Measurements from ENCODE around the gene OTOP2. TPM values are rescaled to one million over a fixed set of nuclear protein-coding genes. Genes with fewer than 3 reads are reported as not detected.

The OTOP2 gene
- total RNA-seq, 2 experiments from 2014 or later, result not detected

DNA sequence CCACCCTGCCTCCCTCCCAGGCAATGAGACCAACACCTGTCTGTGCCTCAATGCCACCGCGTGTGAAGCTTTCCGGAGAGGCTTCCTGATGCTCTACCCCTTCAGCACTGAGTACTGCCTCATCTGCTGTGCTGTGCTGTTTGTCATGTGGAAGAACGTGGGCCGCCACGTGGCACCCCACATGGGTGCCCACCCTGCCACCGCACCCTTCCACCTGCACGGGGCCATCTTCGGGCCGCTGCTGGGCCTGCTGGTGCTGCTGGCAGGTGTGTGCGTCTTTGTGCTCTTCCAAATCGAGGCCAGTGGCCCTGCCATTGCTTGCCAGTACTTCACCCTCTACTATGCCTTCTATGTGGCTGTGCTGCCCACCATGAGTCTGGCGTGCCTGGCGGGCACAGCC is 22.6 kb downstream of the OTOP2 start:
- POLR2A ChIA-PET, result no interaction called here

DNA sequence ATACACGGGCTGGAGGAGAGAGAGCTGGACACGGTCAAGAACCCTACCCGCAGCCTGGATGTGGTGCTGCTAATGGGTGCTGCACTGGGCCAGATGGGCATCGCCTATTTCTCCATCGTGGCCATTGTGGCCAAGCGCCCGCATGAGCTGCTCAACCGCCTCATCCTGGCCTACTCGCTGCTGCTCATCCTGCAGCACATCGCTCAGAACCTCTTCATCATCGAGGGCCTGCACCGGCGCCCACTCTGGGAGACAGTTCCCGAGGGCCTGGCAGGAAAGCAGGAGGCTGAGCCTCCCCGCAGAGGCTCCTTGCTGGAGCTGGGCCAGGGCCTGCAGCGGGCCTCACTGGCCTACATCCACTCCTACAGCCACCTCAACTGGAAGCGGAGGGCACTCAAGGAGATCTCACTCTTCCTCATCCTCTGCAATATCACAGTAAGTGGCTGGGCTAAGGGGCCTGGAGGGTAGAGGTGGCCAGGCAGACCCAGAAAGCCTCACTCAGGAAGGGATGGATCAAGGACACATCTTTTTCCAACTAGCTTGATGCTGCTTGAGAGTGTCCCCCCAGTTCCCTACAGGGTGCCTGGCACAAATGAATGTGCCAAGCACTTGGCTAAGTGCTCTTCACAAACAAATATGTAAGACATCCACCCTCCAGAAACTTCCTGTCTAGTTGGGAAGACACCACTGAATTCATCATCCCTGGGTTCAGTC is 23.1 kb downstream of the OTOP2 start:
- no peak for TF ChIP-seq EZH2phosphoT487 (IDR thresholded peaks at IDR 0.05; ENCODE audit: borderline replicate concordance, low read depth, low read length)
- TF ChIP-seq, protein P1, sequence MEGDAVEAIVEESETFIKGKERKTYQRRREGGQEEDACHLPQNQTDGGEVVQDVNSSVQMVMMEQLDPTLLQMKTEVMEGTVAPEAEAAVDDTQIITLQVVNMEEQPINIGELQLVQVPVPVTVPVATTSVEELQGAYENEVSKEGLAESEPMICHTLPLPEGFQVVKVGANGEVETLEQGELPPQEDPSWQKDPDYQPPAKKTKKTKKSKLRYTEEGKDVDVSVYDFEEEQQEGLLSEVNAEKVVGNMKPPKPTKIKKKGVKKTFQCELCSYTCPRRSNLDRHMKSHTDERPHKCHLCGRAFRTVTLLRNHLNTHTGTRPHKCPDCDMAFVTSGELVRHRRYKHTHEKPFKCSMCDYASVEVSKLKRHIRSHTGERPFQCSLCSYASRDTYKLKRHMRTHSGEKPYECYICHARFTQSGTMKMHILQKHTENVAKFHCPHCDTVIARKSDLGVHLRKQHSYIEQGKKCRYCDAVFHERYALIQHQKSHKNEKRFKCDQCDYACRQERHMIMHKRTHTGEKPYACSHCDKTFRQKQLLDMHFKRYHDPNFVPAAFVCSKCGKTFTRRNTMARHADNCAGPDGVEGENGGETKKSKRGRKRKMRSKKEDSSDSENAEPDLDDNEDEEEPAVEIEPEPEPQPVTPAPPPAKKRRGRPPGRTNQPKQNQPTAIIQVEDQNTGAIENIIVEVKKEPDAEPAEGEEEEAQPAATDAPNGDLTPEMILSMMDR (conservative IDR thresholded peaks at IDR 0.05; ENCODE audit: low read length), result no peak
- POLR2A ChIA-PET, result no interaction called here
- intact Hi-C loops (cut with micrococcal nuclease; ENCODE audit: unreplicated experiment), result no loop called here

More for the DNA sequence above, 22.6 kb downstream of the OTOP2 start:
- Histone ChIP-seq H4K20me1 (ENCODE audit: insufficient read depth, low read length) (no peaks in the 10 kb centered on the region), H3K4me1 (ENCODE audit: insufficient read depth, low read length, poor library complexity, severe bottlenecking) (no peaks in the 10 kb centered on the region), H3K4me3 (ENCODE audit: low read depth, low read length, poor library complexity, severe bottlenecking) (no peak overlapping the region), H2AFZ (ENCODE audit: low read length) (no peak overlapping the region), H3K9me2 (ENCODE audit: insufficient read depth, low read length) (no peaks in the 10 kb centered on the region), H3K36me3 (ENCODE audit: insufficient read depth, low read length) (no peaks in the 10 kb centered on the region), H3K79me2 (ENCODE audit: insufficient read depth, low read depth, low read length) (no peaks in the 10 kb centered on the region), H3K4me2 (ENCODE audit: low read length) (no peak overlapping the region), H3K27ac (ENCODE audit: low read depth, low read length, poor library complexity, severe bottlenecking) (no peak overlapping the region), H3K9me3 (ENCODE audit: low read length) (no peaks in the 10 kb centered on the region)
- BruUV-seq (replicated peaks), result no TSS peak
- intact Hi-C loops (cut with micrococcal nuclease; ENCODE audit: unreplicated experiment), result no loop called here
- DNase-seq (ENCODE audit: low spot score), result no peak
- CTCF ChIA-PET (ENCODE audit: unreplicated experiment), result no interaction called here
- TF ChIP-seq EZH2phosphoT487 (IDR thresholded peaks at IDR 0.05; ENCODE audit: borderline replicate concordance, low read depth, low read length), result no peak
- TF ChIP-seq, protein P1 (conservative IDR thresholded peaks at IDR 0.05; ENCODE audit: low read length), result no peak

DNA sequence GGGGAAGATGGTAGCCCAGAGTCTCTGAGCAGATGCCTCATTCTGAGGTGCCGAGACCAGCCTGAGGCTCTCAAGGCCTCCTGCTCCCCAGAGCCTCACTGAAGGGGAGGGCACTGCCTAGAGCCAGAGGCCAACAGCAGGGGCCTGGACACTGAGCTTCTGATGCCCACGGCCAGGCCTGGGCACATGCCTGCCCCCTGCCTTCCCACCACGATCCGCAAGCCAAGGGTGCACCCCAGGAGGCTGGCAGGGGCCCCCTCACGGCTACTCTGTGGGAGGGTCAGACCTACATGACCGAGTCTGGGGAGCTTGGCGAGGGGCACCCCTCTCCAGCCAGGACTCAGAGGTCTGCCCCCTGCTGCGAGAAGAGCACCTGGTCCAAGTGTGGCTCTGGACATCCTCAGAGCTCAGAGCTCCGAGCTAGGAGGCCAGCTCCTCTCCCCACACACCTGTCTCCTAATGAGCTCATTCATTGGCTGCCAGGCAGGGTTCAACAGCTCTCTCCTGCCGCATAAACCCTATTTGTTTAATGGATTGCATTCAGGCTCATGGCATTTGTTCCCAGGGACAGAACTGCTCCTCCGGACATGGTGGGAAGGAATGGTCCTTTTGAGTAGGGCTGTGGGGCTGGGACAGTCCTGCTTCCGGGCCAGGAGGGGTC is 25.5 kb downstream of the OTOP2 start:
- H3K4me2 ChIP-seq (ENCODE audit: low read length), result no peak overlapping the region
- H3K79me2 ChIP-seq (ENCODE audit: insufficient read depth, low read depth, low read length), result no peaks in the 10 kb centered on the region
- H3K36me3 ChIP-seq (ENCODE audit: insufficient read depth, low read length), result no peaks in the 10 kb centered on the region
- H3K4me3 ChIP-seq (ENCODE audit: low read depth, low read length, poor library complexity, severe bottlenecking), result no peak overlapping the region
- H2AFZ ChIP-seq (ENCODE audit: low read length), result no peak overlapping the region
- no peak for TF ChIP-seq EZH2phosphoT487 (IDR thresholded peaks at IDR 0.05; ENCODE audit: borderline replicate concordance, low read depth, low read length)
- TF ChIP-seq, protein P1 (conservative IDR thresholded peaks at IDR 0.05; ENCODE audit: low read length), result no peak
- no peaks in the 10 kb centered on the region for H3K4me1 ChIP-seq (ENCODE audit: insufficient read depth, low read length, poor library complexity, severe bottlenecking)
- no peak overlapping the region for H3K27ac ChIP-seq (ENCODE audit: low read depth, low read length, poor library complexity, severe bottlenecking)
- ChIA-PET POLR2A (no interaction called here), CTCF (ENCODE audit: unreplicated experiment) (interaction anchor here (0.7 to 2.2 kb wide), 2 partner anchors 8 to 11 kb away, joined by 4 to 9 read pairs; no protein-coding TSS in a partner anchor)
- no TSS peak for BruUV-seq (replicated peaks)
- intact Hi-C loops (cut with micrococcal nuclease; ENCODE audit: unreplicated experiment), result no loop called here
- no peak for DNase-seq (ENCODE audit: low spot score)
- H3K9me3 ChIP-seq (ENCODE audit: low read length), result no peaks in the 10 kb centered on the region
- H3K9me2 ChIP-seq (ENCODE audit: insufficient read depth, low read length), result no peaks in the 10 kb centered on the region
- no peaks in the 10 kb centered on the region for H4K20me1 ChIP-seq (ENCODE audit: insufficient read depth, low read length)

More for the DNA sequence above, 23.1 kb downstream of the OTOP2 start:
- H3K79me2 ChIP-seq (ENCODE audit: insufficient read depth, low read depth, low read length), result no peaks in the 10 kb centered on the region
- H3K27ac ChIP-seq (ENCODE audit: low read depth, low read length, poor library complexity, severe bottlenecking), result no peak overlapping the region
- no peaks in the 10 kb centered on the region for H4K20me1 ChIP-seq (ENCODE audit: insufficient read depth, low read length)
- H3K4me3 ChIP-seq (ENCODE audit: low read depth, low read length, poor library complexity, severe bottlenecking), result no peak overlapping the region
- no peaks in the 10 kb centered on the region for H3K4me1 ChIP-seq (ENCODE audit: insufficient read depth, low read length, poor library complexity, severe bottlenecking)
- CTCF ChIA-PET (ENCODE audit: unreplicated experiment), result no interaction called here
- BruUV-seq (replicated peaks), result no TSS peak
- H3K9me3 ChIP-seq (ENCODE audit: low read length), result no peaks in the 10 kb centered on the region
- no peak overlapping the region for H2AFZ ChIP-seq (ENCODE audit: low read length)
- no peaks in the 10 kb centered on the region for H3K9me2 ChIP-seq (ENCODE audit: insufficient read depth, low read length)
- H3K36me3 ChIP-seq (ENCODE audit: insufficient read depth, low read length), result no peaks in the 10 kb centered on the region
- no peak for DNase-seq (ENCODE audit: low spot score)
- H3K4me2 ChIP-seq (ENCODE audit: low read length), result no peak overlapping the region
